Stimulated activated CD4-positive, alpha-beta T cell treated with anti-CD3 and anti-CD28 coated beads, TNF-alpha, amount 100 ng/mL, for 24 hours (primary cell): ENCODE results near the gene CTU1.

Experiments
- DNase-seq, 3 experiments: peaks; one replicate each; pipeline ENCODE4 v3.0.0-alpha.2; 2020; ENCODE audit warnings: low read depth in 3 of 3

Gene CTU1

DNA sequence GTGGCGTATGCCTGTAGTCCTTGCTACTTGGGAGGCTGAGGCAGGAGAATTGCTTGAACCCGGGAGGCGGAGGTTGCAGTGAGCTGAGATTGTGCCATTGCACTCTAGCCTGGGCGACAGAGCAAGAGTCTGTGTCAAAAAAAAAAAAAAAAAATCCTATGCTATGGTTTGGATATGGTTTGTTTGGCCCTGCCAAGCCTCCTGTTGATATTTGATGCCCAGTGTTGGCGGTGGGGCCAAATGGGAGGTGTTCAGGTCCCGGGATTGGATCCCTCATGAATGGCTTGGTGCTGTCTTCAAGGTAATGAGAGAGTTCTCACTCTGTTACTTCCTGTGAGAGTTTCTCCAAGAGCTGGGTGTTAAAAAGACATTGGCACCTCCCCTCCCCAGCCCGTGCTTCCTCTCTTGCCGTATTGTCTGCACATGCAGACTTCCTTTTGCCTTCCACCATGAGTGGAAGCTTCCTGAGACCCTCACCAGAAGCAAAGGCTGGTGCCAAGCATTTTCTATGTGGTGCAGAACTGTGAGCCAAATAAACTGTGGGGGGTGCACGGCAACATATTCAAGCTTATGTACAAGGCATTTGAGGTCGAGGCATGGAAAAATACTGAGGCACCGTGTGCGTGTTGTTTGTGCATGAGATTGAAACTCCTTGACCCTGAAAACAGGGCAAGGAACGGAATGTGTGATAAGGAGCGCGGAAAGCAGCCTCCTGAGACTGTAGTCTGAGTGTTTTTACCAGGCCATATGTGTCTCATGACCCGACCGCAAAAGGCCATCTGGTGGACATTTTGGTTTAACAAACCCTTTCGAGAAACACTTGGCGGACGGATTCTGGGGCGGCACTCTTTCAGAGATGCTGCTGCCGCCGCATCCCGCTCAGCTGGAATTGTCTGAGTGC lies 23.8 kb upstream of the CTU1 start:
- no peak for DNase-seq

DNA sequence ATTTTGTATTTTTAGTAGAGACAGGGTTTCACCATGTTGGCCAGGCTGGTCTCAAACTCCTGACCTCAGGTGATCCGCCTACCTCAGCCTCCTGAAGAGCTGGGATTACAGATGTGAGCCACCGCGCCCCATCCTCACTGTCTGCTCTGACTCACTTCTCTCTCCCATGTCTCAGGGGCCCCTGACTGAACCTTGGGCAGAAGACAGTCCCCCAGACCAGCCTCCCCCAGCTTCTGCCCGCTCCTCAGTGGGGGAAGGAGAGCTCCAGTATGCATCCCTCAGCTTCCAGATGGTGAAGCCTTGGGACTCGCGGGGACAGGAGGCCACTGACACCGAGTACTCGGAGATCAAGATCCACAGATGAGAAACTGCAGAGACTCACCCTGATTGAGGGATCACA lies 21.5 kb upstream of the CTU1 start:
- no peak for DNase-seq

DNA sequence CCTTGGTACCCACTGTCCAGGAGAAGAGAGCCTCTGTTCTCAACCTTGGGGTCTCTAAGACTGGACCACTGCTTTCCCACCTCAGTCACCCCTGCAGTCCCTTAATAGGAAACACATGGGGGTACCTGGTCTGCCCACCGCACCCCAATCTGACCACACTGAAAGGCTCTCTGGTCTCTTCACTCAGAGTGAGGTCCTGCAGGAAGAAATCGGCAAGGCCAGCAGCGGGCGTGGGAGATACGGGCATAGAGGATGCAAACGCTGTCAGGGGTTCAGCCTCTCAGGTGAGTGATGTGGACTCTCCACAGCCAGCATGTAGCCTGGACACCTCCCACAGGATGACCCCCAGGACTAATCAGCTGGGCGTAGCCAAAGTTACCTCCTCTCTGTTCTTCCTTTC lies 20.0 kb upstream of the CTU1 start:
- no peak for DNase-seq

DNA sequence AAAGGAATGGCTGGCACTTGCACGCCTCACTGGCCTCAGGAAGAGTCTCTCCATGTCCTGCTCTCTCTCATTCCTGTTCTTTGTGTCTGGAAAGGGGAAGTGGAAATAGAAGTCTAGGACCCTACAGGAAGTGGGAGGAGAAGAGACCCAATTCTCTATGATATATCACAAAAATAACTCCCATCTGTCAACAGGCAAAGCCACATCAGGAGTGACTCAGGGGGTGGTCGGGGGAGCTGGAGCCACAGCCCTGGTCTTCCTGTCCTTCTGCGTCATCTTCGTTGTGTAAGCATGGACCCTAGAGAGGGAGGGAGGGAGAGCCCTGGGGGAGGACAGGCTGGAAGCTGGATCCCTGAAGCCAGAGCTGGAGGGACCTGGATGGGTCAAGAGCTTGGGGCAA lies 19.5 kb upstream of the CTU1 start:
- no peak for DNase-seq

DNA sequence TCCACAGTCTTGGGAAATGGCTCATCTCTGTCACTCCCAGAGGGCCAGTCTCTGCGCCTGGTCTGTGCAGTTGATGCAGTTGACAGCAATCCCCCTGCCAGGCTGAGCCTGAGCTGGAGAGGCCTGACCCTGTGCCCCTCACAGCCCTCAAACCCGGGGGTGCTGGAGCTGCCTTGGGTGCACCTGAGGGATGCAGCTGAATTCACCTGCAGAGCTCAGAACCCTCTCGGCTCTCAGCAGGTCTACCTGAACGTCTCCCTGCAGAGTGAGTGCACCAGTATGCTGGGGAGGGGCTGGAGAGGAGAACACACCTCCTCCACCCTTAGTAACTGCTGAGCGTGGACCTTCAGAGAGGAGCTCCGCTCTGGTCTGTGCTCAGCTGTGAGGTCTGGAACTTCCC lies 18.8 kb upstream of the CTU1 start:
- DNase-seq, result no peak

DNA sequence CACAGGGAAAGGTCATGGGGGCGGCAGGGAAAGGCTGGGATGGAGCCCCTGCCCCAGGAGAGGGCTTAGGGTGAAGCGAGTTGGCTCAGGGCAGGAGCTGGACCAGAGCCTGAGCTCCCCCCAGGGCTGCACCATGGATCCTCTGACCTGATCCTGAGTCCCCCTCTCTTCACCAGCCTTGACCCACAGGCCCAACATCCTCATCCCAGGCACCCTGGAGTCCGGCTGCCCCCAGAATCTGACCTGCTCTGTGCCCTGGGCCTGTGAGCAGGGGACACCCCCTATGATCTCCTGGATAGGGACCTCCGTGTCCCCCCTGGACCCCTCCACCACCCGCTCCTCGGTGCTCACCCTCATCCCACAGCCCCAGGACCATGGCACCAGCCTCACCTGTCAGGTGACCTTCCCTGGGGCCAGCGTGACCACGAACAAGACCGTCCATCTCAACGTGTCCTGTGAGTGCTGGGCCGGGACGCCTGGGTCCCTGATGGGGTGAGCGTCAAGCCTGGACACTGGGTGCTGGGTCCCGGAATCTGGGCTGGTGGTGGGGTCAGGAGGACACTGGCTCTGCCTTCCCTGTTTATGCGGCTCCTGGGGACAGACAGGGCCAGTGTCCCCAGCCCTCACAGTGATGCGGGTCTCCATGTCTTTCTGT lies 17.3 kb upstream of the CTU1 start:
- DNase-seq, result no peak

DNA sequence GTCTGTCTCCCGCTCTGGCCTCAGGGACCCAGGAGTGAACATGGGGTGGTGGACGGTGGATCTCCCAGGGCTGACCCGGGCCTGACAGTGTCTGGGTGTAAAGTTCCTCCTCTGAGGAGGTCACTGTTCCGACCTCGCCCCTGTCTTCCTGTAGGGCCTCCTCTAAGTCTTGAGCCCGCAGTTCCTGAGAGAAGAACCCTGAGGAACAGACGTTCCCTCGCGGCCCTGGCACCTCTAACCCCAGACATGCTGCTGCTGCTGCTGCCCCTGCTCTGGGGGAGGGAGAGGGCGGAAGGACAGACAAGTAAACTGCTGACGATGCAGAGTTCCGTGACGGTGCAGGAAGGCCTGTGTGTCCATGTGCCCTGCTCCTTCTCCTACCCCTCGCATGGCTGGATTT lies 16.5 kb upstream of the CTU1 start, which contains the start of gene SIGLEC9:
TSS of gene SIGLEC9 (plus strand) at position 178 of the 400 bp plus-strand sequence. CDS start at position 247, 69 bp downstream.
- no peak for DNase-seq

DNA sequence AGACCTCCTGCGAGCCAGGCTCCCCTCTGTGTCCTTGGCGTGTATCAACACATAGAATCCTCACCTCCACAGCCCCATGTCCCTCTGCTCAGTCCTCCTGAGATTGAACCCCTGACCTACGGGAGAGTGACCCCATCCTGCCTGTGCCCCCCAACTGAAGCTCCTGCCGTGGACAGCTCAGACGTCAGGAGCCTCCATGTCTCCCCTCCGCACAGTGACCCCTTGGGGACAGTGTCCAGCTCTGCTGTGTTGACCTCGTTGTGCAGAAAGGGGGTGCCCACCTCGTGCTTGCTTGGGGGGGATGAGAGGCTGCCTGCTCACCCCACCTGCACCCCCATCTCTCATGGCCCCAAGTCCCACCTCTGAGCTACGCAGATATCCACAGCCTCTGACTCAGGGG lies 16.0 kb upstream of the CTU1 start:
- DNase-seq, result no peak

DNA sequence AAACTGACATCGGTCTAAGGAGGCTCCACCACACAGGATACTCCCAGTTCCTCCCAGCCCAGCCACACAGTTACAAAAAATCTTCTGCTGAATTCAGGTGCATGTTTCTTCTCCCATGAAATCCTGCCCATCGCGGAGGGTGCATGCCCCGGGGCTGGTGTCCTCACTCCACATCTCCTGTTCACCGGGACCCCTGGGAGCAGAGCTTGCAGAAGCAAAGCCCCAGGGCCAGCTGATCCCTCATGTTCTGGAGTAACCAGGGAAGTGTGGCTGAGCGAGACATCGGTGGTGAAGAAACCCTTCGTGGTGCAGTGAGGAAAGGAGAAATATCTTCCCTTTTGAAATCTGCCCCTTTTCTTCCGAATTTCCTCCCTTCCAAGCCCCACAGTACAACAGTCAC lies 15.6 kb upstream of the CTU1 start:
- no peak for DNase-seq

DNA sequence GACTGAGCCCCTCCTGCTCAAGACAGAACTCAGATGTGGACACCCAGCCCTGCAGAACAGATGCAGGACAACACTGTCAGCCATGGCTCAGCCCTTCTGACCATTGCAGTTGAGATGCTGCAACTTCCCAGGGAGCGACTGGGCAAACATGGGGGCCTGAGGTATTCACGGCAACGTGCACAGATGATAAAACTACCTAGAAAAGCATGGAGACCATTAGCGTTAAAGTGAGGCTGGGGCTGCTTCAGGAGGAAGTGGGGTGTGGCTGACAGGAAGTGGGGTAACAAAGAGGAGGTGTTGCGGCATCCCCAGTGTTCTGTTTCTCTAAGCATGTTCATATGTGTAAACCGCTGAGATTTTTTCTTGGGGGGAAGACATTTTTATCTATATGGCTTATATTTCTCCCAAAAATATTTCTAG lies 15.2 kb upstream of the CTU1 start:
- no peak for DNase-seq

DNA sequence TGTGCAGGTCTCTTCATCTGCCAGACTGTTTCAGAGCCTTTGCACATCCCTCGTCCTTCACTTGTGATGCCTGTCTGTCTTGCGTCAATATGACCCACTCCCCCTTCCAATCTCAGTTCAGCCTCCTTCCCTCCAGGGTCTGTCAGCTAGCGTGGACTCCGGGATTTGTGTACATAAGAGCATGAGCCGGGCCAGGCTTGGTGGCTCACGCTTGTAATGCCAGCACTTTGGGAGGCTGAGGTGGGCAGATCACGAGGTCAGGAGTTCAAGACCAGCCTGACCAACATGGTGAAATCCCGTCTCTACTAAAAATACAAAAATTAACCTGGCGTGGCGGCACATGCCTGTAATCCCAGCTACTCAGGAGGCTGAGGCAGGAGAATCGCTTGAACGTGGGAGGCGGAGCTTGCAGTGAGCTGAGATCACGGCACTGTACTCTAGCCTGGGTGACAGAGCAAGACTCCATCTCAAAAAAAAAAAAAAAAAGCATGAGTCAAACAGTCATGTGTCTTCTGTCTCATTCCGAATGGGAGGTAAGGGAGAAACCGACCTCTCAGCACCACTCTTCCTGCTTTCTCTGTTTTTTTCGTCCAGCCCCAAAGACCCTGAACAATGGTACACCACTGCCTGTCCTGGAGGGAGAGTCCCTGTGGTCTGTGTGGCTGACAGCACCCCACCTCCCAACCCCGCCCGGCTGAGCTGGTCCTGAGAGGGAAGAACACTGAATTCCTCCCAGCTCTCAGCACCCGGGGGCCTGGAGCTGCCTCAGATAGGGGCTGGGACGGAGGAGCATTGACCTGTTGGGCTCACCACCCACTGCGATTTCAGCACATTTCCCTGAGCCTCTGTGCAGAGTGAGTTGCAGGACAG lies 14.1 kb upstream of the CTU1 start:
- DNase-seq, result no peak

DNA sequence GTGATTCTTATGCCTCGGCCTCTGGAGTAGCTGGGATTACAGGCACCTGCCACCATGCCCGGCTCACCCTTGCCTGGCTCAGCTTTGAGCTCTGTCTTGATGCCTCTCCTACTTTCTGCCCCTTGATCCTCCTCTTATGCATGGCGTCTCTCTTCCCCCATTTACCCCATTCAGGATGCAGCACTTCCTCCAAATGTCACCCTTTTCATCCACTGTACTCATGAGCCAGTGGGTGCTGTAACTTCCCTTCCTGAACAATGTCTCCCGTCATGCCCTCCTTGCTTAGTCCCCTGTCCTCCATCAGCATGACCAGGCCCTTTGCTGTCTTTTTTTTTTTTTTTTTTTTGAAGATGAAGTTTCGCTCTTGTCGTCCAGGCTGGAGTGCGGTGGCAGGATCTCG lies 13.0 kb upstream of the CTU1 start:
- DNase-seq, result no peak

DNA sequence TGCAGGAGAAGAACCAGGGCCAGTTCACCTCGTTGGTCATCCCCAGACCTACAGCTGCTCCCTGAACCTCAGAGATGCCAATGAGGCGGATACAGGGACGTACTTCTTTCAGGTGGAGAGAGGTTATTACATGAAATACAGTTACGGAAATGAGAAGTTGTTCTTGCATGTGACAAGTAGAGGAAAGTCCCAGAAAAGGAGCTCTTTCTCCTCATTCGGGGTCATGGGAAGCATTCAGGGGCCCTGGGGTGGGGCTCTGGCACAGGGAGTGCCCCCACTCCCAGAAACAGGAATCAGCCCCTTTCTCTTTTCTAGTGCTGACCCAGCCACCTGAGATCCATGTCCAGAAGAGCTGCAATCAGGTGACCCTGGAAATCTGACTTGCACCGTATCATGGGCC lies 12.0 kb upstream of the CTU1 start:
- DNase-seq, result no peak

DNA sequence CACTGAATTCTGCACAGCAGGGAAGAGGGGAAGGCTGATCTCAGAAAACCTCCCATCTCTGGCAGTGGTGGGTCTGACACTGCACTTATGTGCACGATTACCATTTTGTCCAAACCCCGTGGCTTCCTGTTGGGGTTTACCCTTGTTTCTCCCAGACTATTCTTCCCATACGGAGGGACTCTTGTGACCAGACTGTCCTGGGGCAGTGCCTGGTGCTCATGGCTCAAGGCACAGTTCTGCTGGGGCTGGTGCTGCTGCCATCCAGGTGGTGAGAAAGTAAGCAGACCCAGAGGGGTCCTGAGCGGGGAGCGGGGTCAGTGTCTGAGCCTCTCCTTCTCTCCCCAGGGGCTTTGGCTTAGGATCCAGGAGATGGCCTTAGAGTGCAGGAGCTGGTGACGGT lies 11.4 kb upstream of the CTU1 start:
- DNase-seq, result no peak

DNA sequence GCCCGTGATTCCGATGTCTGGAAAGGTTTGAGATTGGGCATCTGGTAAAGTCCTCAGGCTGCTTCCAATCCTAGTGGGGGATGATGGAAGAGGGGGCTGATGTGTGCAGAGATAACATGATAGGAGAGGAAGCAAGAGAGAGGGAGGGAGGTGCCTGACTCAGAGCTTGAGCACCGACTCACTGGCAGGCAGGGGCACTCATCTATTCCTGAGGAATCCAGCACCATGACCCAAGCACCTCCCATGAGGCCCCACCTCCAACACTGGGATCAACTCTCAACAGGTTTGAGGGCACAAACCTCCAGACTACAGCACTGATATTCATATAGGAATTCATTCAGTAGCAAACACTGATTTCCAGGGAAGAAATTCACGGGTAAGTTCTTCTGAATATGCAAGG lies 10.9 kb upstream of the CTU1 start:
- no peak for DNase-seq

DNA sequence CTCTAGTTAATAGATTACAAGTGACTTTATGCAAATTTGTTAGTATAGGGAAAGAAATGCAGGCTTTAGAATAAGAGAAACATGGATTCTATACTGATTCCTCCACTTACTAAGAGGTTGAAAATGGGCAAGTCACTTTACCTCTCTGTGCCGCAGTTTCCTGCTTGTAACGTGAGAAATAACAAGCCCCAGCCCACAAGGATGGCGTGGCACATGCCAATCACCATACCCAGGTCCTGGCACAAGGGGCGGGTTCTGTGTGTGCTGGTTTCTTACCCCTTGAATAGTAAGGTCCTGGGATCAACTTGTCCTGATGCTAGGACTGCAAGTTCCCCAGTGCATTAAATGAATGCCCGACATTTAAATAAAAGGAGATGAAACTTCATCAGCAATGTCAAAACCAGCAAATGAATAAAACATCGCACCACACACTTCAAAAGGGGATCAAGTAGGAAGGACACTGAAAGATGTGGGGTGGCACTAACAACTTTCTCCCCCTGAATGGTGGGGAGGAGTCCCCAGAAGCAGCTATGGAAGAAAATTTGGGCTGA lies 8.6 kb upstream of the CTU1 start:
- DNase-seq, result no peak

DNA sequence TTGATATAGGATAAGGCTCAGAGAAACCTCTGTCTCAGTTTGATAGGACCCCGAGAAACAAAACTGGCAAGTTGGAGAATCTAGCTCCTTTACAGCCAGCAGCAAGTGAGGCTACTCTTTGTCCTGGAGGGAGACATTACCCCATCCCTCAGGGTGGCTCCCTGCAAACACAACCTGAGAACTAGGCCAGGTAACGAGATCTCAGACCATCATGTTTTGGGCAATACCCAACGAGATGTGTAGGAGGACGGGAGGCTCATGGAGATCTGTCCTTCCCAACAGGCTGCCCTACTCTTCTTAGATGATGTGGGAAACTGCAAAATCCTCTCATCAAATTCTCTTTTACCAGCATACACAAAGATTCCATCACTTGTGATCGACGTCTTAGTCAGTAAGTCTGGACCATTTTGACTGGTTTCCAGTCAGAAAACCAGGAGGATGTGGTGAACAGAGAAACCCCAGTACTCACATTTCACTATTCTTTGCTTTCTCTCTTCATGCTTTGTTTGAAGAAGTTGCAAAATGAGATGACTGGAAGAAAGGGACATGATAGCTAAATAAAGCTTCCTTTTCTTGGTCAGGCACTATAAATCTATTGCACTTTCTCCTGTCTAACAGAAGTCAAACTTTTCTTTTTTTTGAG lies 6.0 kb upstream of the CTU1 start:
- no peak for DNase-seq

DNA sequence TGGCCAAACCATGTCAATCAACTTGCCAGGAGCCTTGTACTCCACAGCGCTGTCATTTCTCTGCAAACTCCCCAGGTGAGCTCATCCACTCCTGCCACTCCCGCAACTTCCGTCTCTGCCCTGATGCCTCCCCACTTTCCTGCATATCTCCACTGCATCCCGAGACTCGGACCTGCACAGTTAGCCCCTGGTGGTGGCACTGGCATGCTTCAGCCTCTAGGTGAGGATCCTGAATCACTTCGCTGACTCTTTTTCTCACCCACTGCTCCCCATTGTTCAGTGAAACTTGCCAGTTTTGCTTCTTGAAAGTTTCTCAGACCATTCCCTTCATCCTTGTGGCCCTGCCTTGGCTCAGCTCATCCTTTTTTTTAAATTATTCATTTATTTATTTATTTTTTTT lies 3.4 kb upstream of the CTU1 start:
- DNase-seq, result no peak

DNA sequence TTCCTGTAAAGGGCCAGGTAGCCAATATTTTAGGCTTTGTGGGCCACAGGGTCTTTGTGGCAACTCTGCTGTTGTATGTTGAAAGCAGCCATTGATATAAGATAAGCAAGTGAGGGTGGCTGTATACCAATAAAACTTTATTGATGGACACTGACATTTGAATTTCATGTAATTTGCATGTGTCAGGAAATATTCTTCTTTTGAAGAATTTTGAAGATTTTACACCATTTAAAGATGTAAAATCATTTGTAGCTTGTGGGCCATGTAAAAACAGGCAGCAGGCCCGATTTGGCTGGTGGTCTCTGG lies 2.4 kb upstream of the CTU1 start:
- no peak for DNase-seq

DNA sequence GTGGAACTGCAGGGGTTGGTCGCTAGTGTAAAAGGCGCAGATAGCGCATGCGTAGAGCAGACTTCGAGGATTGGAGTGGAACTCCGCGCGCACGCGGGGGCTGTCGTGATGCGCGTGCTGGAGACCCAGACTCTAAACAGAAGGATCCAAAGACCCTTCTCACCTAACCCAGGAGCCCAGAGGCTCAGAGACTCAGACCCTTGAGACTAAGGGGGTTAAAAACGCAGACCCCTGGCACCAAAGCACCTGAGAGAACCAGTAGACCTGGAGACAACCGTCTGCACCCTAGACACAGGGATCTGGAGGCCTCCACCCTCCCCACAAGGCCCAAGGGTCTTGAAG lies 567 bp upstream of the CTU1 start:
- DNase-seq, result no peak

DNA sequence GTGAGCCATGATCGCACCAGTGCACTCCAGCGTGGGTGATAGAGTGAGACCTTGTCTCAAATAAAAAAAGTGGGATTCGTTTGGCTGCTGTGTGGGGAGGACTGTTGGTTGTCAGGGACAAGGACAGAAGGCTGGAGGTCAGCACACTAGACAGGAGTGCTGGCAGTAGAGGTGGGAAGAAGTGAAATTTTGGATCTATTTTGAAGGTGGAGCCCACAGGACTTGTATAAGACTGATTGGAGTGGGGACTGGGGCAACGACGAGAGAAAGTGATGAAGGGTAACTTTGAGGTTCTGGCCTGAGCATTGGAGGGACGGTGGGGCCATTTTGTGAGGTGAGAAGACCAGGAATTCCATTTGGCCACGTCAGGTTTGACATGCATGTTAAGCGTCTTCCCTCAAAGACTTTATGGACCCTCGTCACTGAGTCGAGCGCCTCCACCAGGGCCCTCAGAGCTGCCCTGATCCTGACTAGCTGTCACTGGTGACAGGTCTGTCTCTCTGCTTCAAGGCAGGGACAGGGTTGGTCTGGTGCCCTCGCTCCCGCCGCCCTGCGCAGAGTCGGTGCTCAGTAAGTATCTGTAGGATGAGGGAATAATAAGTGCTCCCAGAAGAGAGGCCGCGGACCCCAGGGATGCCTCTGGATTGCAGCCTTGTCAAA lies 673 bp downstream of the CTU1 start:
- DNase-seq, result no peak
